GM12875 (cell line): ENCODE results near the gene C9orf85.
"Not testable (repeated sequence)": the region's sequence is repeated elsewhere in the genome, so short reads cannot be mapped to it uniquely, and the experiment has no call there.

Experiments used
- H3K4me3 ChIP-seq: one replicate; pipeline ENCODE4 v1.5.1; 2011; ENCODE audit warnings: low read depth, low read length, control low read depth
- TF ChIP-seq, protein P1 (sequence below): IDR thresholded peaks from 2 replicates; pipeline ENCODE4 v1.5.1; 2011; ENCODE audit warnings: low read depth, mild to moderate bottlenecking, control low read depth, inconsistent platforms, low read length, moderate library complexity, borderline replicate concordance; ENCODE audit not compliant: insufficient read depth

C9orf85 gene

DNA sequence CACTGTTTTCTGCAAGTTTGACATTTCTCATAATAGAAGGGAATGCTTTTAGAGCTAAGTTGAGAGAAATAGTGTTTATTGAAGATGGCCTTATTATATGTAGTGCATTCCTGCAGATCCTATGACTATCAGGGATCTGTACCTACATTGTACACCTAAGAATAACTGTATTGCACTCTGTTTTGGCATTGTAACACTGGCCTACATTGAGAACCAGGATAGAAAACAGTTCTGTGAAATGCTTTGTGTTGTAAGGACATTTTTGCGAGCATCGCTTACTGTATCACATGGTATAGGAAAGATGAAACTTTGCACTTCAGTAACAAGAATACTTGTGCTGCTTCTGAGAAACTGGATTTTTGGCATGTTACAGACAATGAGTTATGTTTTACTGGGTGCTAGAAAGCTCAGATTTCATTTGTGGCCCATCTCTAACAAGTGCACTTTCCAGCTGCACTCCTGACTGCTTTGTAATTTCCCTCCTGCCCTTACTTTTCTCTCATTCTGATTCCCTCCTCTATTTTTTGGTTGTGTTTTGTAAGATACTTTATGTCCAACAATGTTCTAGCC lies 30.6 kb downstream of the C9orf85 start:
- no peak overlapping the region for H3K4me3 ChIP-seq
- TF ChIP-seq, protein P1, sequence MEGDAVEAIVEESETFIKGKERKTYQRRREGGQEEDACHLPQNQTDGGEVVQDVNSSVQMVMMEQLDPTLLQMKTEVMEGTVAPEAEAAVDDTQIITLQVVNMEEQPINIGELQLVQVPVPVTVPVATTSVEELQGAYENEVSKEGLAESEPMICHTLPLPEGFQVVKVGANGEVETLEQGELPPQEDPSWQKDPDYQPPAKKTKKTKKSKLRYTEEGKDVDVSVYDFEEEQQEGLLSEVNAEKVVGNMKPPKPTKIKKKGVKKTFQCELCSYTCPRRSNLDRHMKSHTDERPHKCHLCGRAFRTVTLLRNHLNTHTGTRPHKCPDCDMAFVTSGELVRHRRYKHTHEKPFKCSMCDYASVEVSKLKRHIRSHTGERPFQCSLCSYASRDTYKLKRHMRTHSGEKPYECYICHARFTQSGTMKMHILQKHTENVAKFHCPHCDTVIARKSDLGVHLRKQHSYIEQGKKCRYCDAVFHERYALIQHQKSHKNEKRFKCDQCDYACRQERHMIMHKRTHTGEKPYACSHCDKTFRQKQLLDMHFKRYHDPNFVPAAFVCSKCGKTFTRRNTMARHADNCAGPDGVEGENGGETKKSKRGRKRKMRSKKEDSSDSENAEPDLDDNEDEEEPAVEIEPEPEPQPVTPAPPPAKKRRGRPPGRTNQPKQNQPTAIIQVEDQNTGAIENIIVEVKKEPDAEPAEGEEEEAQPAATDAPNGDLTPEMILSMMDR: no peak

DNA sequence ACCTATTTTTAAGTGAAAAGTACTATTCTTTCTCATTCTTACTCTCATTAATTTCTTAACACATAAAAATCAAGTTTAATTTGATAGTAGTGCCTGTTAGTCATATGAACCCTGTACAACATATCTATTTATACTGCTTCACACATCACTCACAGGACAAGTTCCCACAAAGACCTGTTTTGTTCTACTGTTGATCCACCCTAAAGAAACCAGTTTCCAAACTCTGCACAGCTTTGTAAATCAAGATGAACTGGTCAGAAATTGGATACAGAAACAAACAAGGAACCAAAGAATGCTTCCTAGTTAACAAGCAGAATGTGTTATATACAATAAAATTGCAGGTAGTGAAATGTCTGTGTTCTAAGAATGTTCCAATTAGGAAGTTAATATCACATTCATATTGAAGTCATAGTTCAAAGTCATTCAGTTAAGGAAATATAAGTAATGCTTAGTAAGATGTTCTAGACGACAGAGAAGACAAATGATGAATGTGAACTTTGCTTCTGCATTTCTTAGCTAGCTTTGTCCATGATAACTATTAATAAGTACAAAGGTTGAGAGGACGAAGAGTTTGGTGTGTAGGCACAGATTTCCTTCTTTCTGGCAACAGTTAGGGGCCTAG lies 33.4 kb downstream of the C9orf85 start:
- TF ChIP-seq, protein P1: no peak
- H3K4me3 ChIP-seq: no peak overlapping the region

DNA sequence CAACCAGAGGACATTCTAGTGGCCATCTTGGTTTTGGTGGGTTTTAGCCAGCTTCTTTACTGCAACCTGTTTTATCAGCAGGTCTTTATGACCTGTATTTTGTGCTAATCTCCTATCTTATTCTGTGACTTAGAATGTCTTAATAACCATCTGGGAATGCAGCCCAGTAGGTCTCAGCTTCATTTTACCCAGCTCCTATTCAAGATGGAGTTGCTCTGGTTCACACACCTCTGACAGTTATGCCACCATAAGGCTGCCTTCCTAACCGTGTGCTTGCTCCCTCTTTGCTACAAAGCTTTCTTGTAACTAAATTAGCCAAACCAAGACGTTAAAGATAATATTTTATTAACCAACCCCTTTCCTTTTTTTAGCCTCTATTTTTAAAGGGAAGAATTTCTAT lies 43.2 kb downstream of the C9orf85 start:
- not testable (repeated sequence) for H3K4me3 ChIP-seq

DNA sequence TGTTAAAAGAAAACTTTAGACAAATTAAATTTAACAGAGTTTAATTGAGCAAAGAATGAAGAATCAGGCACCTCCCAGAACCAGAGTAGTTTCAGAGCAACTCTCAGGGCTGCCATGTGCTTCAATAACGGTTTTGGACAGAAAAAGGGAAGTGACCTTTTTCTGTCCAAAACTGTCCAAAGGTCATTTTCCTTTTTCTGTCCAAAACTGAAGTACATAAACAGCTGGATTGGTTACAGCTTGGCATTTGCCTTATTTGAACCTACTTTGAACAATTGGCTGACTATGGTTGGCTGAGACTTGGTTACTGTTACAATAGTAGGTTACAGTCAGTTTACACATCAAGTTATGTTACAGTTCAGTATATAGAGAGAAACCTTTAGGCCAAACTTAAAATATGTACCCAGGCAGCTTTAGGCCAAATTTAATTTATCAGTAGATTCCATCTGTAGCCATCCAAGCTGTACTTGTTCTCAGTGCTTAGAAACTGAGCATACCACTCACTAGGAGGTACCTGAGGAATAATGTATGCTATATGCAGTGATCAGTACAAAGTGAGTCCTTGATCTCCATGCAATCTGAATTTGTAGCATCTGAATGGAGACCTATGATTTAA lies 44.0 kb downstream of the C9orf85 start:
- TF ChIP-seq, protein P1: no peak
- no peak overlapping the region for H3K4me3 ChIP-seq

DNA sequence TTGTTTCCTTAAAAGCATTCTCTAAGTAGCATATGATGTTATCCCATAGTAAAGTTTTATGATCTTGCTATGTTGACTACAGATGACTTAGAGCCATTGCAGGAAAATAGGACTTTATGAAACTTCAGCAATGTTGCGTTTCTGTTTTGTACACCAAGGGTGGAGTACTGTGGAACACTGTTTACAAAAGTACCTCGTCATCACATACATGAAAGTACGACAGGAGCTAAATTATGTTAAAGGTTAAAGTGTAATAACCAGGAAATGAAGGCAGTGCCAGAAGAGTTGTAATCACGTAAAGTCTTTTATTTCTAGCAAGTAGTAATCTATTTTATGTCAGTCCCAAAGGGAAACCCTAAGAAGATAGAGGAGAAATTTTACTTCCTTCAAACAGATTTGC lies 50.9 kb downstream of the C9orf85 start:
- no peak overlapping the region for H3K4me3 ChIP-seq
- TF ChIP-seq, protein P1: no peak

DNA sequence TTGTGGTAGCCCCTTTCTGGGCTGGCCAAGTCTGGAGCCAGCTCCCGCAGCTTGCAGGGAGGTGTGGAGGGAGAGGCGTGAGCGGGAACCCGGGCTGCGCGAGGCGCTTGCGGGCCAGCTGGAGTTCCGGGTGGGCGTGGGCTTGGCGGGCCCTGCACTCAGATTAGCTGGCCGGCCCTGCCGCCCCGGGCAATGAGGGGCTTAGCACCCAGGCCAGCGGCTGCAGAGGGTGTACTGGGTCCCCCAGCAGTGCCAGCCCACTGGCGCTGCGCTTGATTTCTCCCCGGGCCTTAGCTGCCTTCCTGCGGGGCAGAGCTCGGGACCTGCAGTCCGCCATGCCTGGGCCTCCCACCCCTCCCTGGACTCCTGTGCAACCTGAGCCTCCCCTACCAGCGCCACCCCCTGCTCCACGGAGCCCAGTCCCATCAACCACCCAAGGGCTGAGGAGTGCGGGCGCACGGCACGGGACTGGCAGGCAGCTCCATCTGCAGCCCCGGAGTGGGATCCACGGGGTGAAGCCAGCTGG lies 52.1 kb downstream of the C9orf85 start:
- not testable (repeated sequence) for H3K4me3 ChIP-seq

DNA sequence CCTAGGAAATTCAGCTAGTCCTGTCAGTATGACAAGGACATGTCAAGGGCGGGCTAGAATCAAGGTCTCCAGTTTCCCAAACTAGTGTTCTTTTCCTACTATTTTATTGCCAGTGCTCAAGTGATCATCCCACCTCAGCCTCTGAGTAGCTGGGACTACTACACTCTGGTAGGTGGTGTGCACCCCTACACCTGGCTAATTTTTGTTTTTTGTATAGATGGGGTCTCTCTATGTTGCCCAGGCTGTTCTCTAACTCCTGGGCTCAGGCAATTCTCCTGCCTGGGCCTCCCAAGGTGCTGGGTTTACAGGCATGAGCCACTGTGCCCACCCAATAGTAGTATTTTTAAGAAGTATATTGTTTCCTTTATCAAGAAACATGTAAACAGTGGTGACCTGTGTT lies 54.0 kb downstream of the C9orf85 start:
- TF ChIP-seq, protein P1: no peak
- H3K4me3 ChIP-seq: no peak overlapping the region

DNA sequence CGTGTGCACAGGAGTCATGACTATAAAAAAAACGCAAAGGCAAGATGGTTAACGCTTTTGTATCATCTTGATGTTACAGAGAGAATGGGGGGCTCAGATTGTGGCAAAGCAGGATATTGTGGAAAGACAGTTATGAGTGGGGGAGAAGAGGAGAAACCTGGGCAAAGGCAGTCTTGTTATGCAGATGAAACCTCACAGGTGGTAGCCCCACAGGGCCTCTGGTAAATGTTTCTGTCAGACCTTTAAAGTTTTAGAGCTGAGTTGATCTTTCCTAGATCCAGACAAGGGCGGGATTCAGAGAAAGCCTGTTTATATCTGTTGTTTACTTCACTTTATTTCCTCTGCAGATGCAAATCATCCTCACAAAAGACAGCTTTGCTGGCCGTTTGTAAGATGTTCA lies 55.2 kb downstream of the C9orf85 start:
- H3K4me3 ChIP-seq: no peak overlapping the region
- TF ChIP-seq, protein P1: no peak
